ENCODE data around the gene CFAP300. TPM values are rescaled to one million over a fixed set of nuclear protein-coding genes. Genes with fewer than 3 reads are reported as not detected.

The CFAP300 gene
- total RNA-seq, 1 experiment from 2014 or later: 2.2 TPM

GRCh38 chr11:102097186-102097585, 49.9 kb downstream of the CFAP300 start:
- Mint-ChIP-seq H3K4me3 (ENCODE audit: unreplicated experiment) (no peak overlapping the region), H3K36me3 (ENCODE audit: insufficient read depth, unreplicated experiment) (no peaks in the 10 kb centered on the region), H3K27ac (ENCODE audit: unreplicated experiment) (no peak overlapping the region), H3K27me3 (ENCODE audit: insufficient read depth, unreplicated experiment) (no peaks in the 10 kb centered on the region), H3K4me1 (ENCODE audit: low read depth, unreplicated experiment) (no peaks in the 10 kb centered on the region), H3K9me3 (ENCODE audit: unreplicated experiment) (no peaks in the 10 kb centered on the region)
- ChIA-PET CTCF (interaction anchor here (0.6 kb wide), 1 partner anchor 246 kb away, joined by 3 read pairs; no protein-coding TSS in a partner anchor), POLR2A (no interaction called here)
- no peak for DNase-seq
- BruUV-seq (replicated peaks): no TSS peak
- H3K36me3 ChIP-seq (ENCODE audit: control insufficient read depth, insufficient read depth, low read length): no peaks in the 10 kb centered on the region
- TF ChIP-seq, protein P1, sequence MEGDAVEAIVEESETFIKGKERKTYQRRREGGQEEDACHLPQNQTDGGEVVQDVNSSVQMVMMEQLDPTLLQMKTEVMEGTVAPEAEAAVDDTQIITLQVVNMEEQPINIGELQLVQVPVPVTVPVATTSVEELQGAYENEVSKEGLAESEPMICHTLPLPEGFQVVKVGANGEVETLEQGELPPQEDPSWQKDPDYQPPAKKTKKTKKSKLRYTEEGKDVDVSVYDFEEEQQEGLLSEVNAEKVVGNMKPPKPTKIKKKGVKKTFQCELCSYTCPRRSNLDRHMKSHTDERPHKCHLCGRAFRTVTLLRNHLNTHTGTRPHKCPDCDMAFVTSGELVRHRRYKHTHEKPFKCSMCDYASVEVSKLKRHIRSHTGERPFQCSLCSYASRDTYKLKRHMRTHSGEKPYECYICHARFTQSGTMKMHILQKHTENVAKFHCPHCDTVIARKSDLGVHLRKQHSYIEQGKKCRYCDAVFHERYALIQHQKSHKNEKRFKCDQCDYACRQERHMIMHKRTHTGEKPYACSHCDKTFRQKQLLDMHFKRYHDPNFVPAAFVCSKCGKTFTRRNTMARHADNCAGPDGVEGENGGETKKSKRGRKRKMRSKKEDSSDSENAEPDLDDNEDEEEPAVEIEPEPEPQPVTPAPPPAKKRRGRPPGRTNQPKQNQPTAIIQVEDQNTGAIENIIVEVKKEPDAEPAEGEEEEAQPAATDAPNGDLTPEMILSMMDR (IDR thresholded peaks at IDR 0.05; ENCODE audit: insufficient read depth in 1 of 2, low read depth in 1 of 2, low read length in 1 of 2, severe bottlenecking in 1 of 2, unreplicated experiment in 1 of 2): no peak
- intact Hi-C loops (cut with micrococcal nuclease; ENCODE audit: unreplicated experiment): no loop called here
- no peaks in the 10 kb centered on the region for H3K27me3 ChIP-seq (replicated peaks; ENCODE audit: control insufficient read depth, insufficient read depth, low read length)
- no peak overlapping the region for H3K4me3 ChIP-seq (ENCODE audit: low read depth, low read length)
- H3K9me3 ChIP-seq: no peaks in the 10 kb centered on the region
- no peaks in the 10 kb centered on the region for H3K4me1 ChIP-seq

GRCh38 chr11:102099755-102100154, 52.5 kb downstream of the CFAP300 start:
- no peaks in the 10 kb centered on the region for H3K36me3 ChIP-seq (ENCODE audit: control insufficient read depth, insufficient read depth, low read length)
- H3K4me3 ChIP-seq (ENCODE audit: low read depth, low read length): no peak overlapping the region
- no TSS peak for BruUV-seq (replicated peaks)
- CTCF ChIA-PET: no interaction called here
- DNase-seq: no peak
- Mint-ChIP-seq H3K36me3 (ENCODE audit: insufficient read depth, unreplicated experiment) (no peaks in the 10 kb centered on the region), H3K27ac (ENCODE audit: unreplicated experiment) (no peak overlapping the region), H3K4me1 (ENCODE audit: low read depth, unreplicated experiment) (no peaks in the 10 kb centered on the region), H3K27me3 (ENCODE audit: insufficient read depth, unreplicated experiment) (no peaks in the 10 kb centered on the region), H3K9me3 (ENCODE audit: unreplicated experiment) (peaks cover 11% of the 10 kb centered on the region), H3K4me3 (ENCODE audit: unreplicated experiment) (no peak overlapping the region)
- TF ChIP-seq, protein P1 (IDR thresholded peaks at IDR 0.05; ENCODE audit: insufficient read depth in 1 of 2, low read depth in 1 of 2, low read length in 1 of 2, severe bottlenecking in 1 of 2, unreplicated experiment in 1 of 2): no peak
- no peaks in the 10 kb centered on the region for H3K27me3 ChIP-seq (replicated peaks; ENCODE audit: control insufficient read depth, insufficient read depth, low read length)
- POLR2A ChIA-PET: no interaction called here
- no peaks in the 10 kb centered on the region for H3K9me3 ChIP-seq
- intact Hi-C loops (cut with micrococcal nuclease; ENCODE audit: unreplicated experiment): no loop called here
- H3K4me1 ChIP-seq: no peaks in the 10 kb centered on the region

GRCh38 chr11:102108734-102109440, 61.6 kb downstream of the CFAP300 start:
- Mint-ChIP-seq H3K4me1 (ENCODE audit: low read depth, unreplicated experiment) (peaks cover 8% of the 10 kb centered on the region), H3K9me3 (ENCODE audit: unreplicated experiment) (peaks cover 9% of the 10 kb centered on the region), H3K36me3 (ENCODE audit: insufficient read depth, unreplicated experiment) (peaks cover 31% of the 10 kb centered on the region), H3K27ac (ENCODE audit: unreplicated experiment) (peak overlapping the region; percentile 98), H3K4me3 (ENCODE audit: unreplicated experiment) (peak overlapping the region; percentile 91), H3K27me3 (ENCODE audit: insufficient read depth, unreplicated experiment) (no peaks in the 10 kb centered on the region)
- no peak for DNase-seq
- BruUV-seq (replicated peaks): no TSS peak
- H3K36me3 ChIP-seq (ENCODE audit: control insufficient read depth, insufficient read depth, low read length): no peaks in the 10 kb centered on the region
- no peaks in the 10 kb centered on the region for H3K9me3 ChIP-seq
- intact Hi-C loops (cut with micrococcal nuclease; ENCODE audit: unreplicated experiment): no loop called here
- ChIA-PET POLR2A (interaction anchor here (1.0 kb wide), 1 partner anchor 84 kb away, joined by 3 read pairs; no protein-coding TSS in a partner anchor), CTCF (interaction anchor here (0.9 kb wide), 1 partner anchor 45 kb away, joined by 5 read pairs; no protein-coding TSS in a partner anchor)
- H3K4me3 ChIP-seq (ENCODE audit: low read depth, low read length): peak overlapping the region; percentile 96
- H3K27me3 ChIP-seq (replicated peaks; ENCODE audit: control insufficient read depth, insufficient read depth, low read length): no peaks in the 10 kb centered on the region
- TF ChIP-seq, protein P1 (IDR thresholded peaks at IDR 0.05; ENCODE audit: insufficient read depth in 1 of 2, low read depth in 1 of 2, low read length in 1 of 2, severe bottlenecking in 1 of 2, unreplicated experiment in 1 of 2): no peak
- peaks cover 9% of the 10 kb centered on the region for H3K4me1 ChIP-seq
